ENCODE measurements around the gene ALDH3A2. TPM values are rescaled to one million over a fixed set of nuclear protein-coding genes. Genes with fewer than 3 reads are reported as not detected.
A peak's percentile ranks its signal among the peaks of the same experiment; 100 is the strongest.

ALDH3A2 gene
- total RNA-seq, 2 donors from 2014 or later = 16.1 to 17.1 TPM

- H3K27me3 Mint-ChIP-seq = peaks cover 11% of the 10 kb centered on the region
- H3K27ac Mint-ChIP-seq = peak overlapping the region; percentile 61
- no peaks in the 10 kb centered on the region for H3K9me3 ChIP-seq (ENCODE audit: control insufficient read depth, low read length, poor library complexity, severe bottlenecking)
- peaks cover 12% of the 10 kb centered on the region for H3K4me1 Mint-ChIP-seq
- no peak for DNase-seq
- ATAC-seq = no peak
- no peaks in the 10 kb centered on the region for H3K36me3 Mint-ChIP-seq (ENCODE audit: low read depth)
- H3K4me3 Mint-ChIP-seq = no peak overlapping the region
Measured at GRCh38 chr17:19641687-19642372, 6.7 kb upstream of the ALDH3A2 start.

- ATAC-seq (no peak), DNase-seq (no peak)
- H3K9me3 ChIP-seq (ENCODE audit: control insufficient read depth, low read length, poor library complexity, severe bottlenecking) = no peaks in the 10 kb centered on the region
- peaks cover 16% of the 10 kb centered on the region for H3K4me1 Mint-ChIP-seq
- peak overlapping the region; percentile 61 for H3K27ac Mint-ChIP-seq
- peaks cover 6% of the 10 kb centered on the region for H3K27me3 Mint-ChIP-seq
- H3K4me3 Mint-ChIP-seq = no peak overlapping the region
- no peaks in the 10 kb centered on the region for H3K36me3 Mint-ChIP-seq (ENCODE audit: low read depth)
Measured at GRCh38 chr17:19642373-19642893, 6.1 kb upstream of the ALDH3A2 start.

GRCh38 chr17:19644493-19645210, 3.9 kb upstream of the ALDH3A2 start:
- no peaks in the 10 kb centered on the region for H3K36me3 Mint-ChIP-seq (ENCODE audit: low read depth)
- no peak overlapping the region for H3K4me3 Mint-ChIP-seq
- no peaks in the 10 kb centered on the region for H3K9me3 ChIP-seq (ENCODE audit: control insufficient read depth, low read length, poor library complexity, severe bottlenecking)

GRCh38 chr17:19645734-19646201, 2.8 kb upstream of the ALDH3A2 start:
- DNase-seq (peak in 2 of 3 donors; percentile 16 to 45), ATAC-seq (no peak)
- no peaks in the 10 kb centered on the region for H3K36me3 Mint-ChIP-seq (ENCODE audit: low read depth)
- H3K27me3 Mint-ChIP-seq = peaks cover 6% of the 10 kb centered on the region
- no peak overlapping the region for H3K27ac Mint-ChIP-seq
- peak overlapping the region; percentile 53 for H3K4me3 Mint-ChIP-seq
- no peaks in the 10 kb centered on the region for H3K9me3 ChIP-seq (ENCODE audit: control insufficient read depth, low read length, poor library complexity, severe bottlenecking)
- peaks cover 32% of the 10 kb centered on the region for H3K4me1 Mint-ChIP-seq

More at GRCh38 chr17:19644493-19645210, 3.9 kb upstream of the ALDH3A2 start:
- peaks cover 6% of the 10 kb centered on the region for H3K27me3 Mint-ChIP-seq
- H3K4me1 Mint-ChIP-seq = peaks cover 31% of the 10 kb centered on the region
- no peak for ATAC-seq
- no peak for DNase-seq
- no peak overlapping the region for H3K27ac Mint-ChIP-seq

GRCh38 chr17:19646788-19647696, 1.5 kb upstream of the ALDH3A2 start:
- no peak for ATAC-seq
- H3K9me3 ChIP-seq (ENCODE audit: control insufficient read depth, low read length, poor library complexity, severe bottlenecking) = no peaks in the 10 kb centered on the region
- H3K4me1 Mint-ChIP-seq = peaks cover 38% of the 10 kb centered on the region
- no peak for DNase-seq
- peak overlapping the region; percentile 93 for H3K27ac Mint-ChIP-seq
- H3K4me3 Mint-ChIP-seq = peak overlapping the region; percentile 98
- H3K36me3 Mint-ChIP-seq (ENCODE audit: low read depth) = peaks cover 3% of the 10 kb centered on the region
- peaks cover 6% of the 10 kb centered on the region for H3K27me3 Mint-ChIP-seq

- H3K27me3 Mint-ChIP-seq = no peaks in the 10 kb centered on the region
Measured at GRCh38 chr17:19647697-19648474, 665 bp upstream of the ALDH3A2 start.

GRCh38 chr17:19649274-19649541, 657 bp downstream of the ALDH3A2 start:
- no peak for DNase-seq
- peaks cover 32% of the 10 kb centered on the region for H3K4me1 Mint-ChIP-seq
- ATAC-seq = no peak

More at GRCh38 chr17:19647697-19648474, 665 bp upstream of the ALDH3A2 start:
- peak in 1 of 3 donors; percentile 6 for DNase-seq
- peak overlapping the region; percentile 98 for H3K4me3 Mint-ChIP-seq
- H3K36me3 Mint-ChIP-seq (ENCODE audit: low read depth) = peaks cover 4% of the 10 kb centered on the region
- peak; percentile 43 for ATAC-seq
- H3K4me1 Mint-ChIP-seq = peaks cover 32% of the 10 kb centered on the region
- no peaks in the 10 kb centered on the region for H3K9me3 ChIP-seq (ENCODE audit: control insufficient read depth, low read length, poor library complexity, severe bottlenecking)
- peak overlapping the region; percentile 93 for H3K27ac Mint-ChIP-seq

GRCh38 chr17:19650826-19651225, 2.3 kb downstream of the ALDH3A2 start:
- Mint-ChIP-seq H3K4me3 (no peak overlapping the region), H3K27me3 (no peaks in the 10 kb centered on the region), H3K36me3 (ENCODE audit: low read depth) (peaks cover 4% of the 10 kb centered on the region), H3K27ac (no peak overlapping the region), H3K4me1 (peaks cover 31% of the 10 kb centered on the region)
- ATAC-seq = no peak
- DNase-seq = no peak
- H3K9me3 ChIP-seq (ENCODE audit: control insufficient read depth, low read length, poor library complexity, severe bottlenecking) = no peaks in the 10 kb centered on the region

More at GRCh38 chr17:19649274-19649541, 657 bp downstream of the ALDH3A2 start:
- Mint-ChIP-seq H3K36me3 (ENCODE audit: low read depth) (peaks cover 4% of the 10 kb centered on the region), H3K27ac (peak overlapping the region; percentile 93), H3K4me3 (peak overlapping the region; percentile 98), H3K27me3 (no peaks in the 10 kb centered on the region)
- H3K9me3 ChIP-seq (ENCODE audit: control insufficient read depth, low read length, poor library complexity, severe bottlenecking) = no peaks in the 10 kb centered on the region

- H3K27ac Mint-ChIP-seq = no peak overlapping the region
- H3K9me3 ChIP-seq (ENCODE audit: control insufficient read depth, low read length, poor library complexity, severe bottlenecking) = no peaks in the 10 kb centered on the region
- no peaks in the 10 kb centered on the region for H3K27me3 Mint-ChIP-seq
- ATAC-seq (no peak), DNase-seq (no peak)
- peaks cover 31% of the 10 kb centered on the region for H3K4me1 Mint-ChIP-seq
- no peak overlapping the region for H3K4me3 Mint-ChIP-seq
- H3K36me3 Mint-ChIP-seq (ENCODE audit: low read depth) = peaks cover 7% of the 10 kb centered on the region
Measured at GRCh38 chr17:19651451-19652238, 3.1 kb downstream of the ALDH3A2 start.

GRCh38 chr17:19652595-19652994, 4.0 kb downstream of the ALDH3A2 start:
- ATAC-seq = no peak
- no peaks in the 10 kb centered on the region for H3K9me3 ChIP-seq (ENCODE audit: control insufficient read depth, low read length, poor library complexity, severe bottlenecking)
- H3K27me3 Mint-ChIP-seq = no peaks in the 10 kb centered on the region
- no peak overlapping the region for H3K4me3 Mint-ChIP-seq
- no peak overlapping the region for H3K27ac Mint-ChIP-seq
- peaks cover 26% of the 10 kb centered on the region for H3K4me1 Mint-ChIP-seq
- peaks cover 7% of the 10 kb centered on the region for H3K36me3 Mint-ChIP-seq (ENCODE audit: low read depth)
- no peak for DNase-seq

GRCh38 chr17:19654342-19654886, 5.9 kb downstream of the ALDH3A2 start:
- DNase-seq (no peak), ATAC-seq (no peak)
- Mint-ChIP-seq H3K4me1 (peaks cover 15% of the 10 kb centered on the region), H3K27ac (no peak overlapping the region), H3K36me3 (ENCODE audit: low read depth) (peaks cover 7% of the 10 kb centered on the region), H3K4me3 (no peak overlapping the region), H3K27me3 (no peaks in the 10 kb centered on the region)
- H3K9me3 ChIP-seq (ENCODE audit: control insufficient read depth, low read length, poor library complexity, severe bottlenecking) = no peaks in the 10 kb centered on the region

Data from T-helper 17 cell (primary cell).